Measurements from ENCODE around the gene TAS2R3.

- TF ChIP-seq CTCF (IDR thresholded peaks at IDR 0.05; ENCODE audit: low read depth, low read length, missing input control) (no peak), RXRA (IDR thresholded peaks at IDR 0.05) (no peak), REST (IDR thresholded peaks at IDR 0.05) (no peak), ATF3 (IDR thresholded peaks at IDR 0.05) (no peak), ZBTB33 (IDR thresholded peaks at IDR 0.05) (no peak), FOXA1 (IDR thresholded peaks at IDR 0.05) (no peak), YY1 (IDR thresholded peaks at IDR 0.05) (no peak), RAD21 (IDR thresholded peaks at IDR 0.05) (no peak), MAX (IDR thresholded peaks at IDR 0.05) (no peak), GABPA (IDR thresholded peaks at IDR 0.05 in 1 of 2, conservative IDR thresholded peaks at IDR 0.05 in 1 of 2) (no peak), TAF1 (conservative IDR thresholded peaks at IDR 0.05) (no peak), EGR1 (IDR thresholded peaks at IDR 0.05; ENCODE audit: low read depth in 2 of 2) (no peak), HNF4G (IDR thresholded peaks at IDR 0.05) (no peak)
Measured at GRCh38 chr7:141729020-141729419, 34.9 kb upstream of the TAS2R3 start.
